ENCODE results near the gene DPCD.

- no peak for TF ChIP-seq EZH2 (IDR thresholded peaks at IDR 0.05; ENCODE audit: borderline replicate concordance, low read depth, low read length, severe bottlenecking)
- TF ChIP-seq, protein P1, sequence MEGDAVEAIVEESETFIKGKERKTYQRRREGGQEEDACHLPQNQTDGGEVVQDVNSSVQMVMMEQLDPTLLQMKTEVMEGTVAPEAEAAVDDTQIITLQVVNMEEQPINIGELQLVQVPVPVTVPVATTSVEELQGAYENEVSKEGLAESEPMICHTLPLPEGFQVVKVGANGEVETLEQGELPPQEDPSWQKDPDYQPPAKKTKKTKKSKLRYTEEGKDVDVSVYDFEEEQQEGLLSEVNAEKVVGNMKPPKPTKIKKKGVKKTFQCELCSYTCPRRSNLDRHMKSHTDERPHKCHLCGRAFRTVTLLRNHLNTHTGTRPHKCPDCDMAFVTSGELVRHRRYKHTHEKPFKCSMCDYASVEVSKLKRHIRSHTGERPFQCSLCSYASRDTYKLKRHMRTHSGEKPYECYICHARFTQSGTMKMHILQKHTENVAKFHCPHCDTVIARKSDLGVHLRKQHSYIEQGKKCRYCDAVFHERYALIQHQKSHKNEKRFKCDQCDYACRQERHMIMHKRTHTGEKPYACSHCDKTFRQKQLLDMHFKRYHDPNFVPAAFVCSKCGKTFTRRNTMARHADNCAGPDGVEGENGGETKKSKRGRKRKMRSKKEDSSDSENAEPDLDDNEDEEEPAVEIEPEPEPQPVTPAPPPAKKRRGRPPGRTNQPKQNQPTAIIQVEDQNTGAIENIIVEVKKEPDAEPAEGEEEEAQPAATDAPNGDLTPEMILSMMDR (IDR thresholded peaks at IDR 0.05; ENCODE audit: borderline replicate concordance, extremely low read depth, low read length, poor library complexity, severe bottlenecking): no peak
Measured at GRCh38 chr10:101552442-101552841, 35.7 kb upstream of the DPCD start.
